NOMO-1 (cell line): ENCODE data around the gene GFI1B.
"Not testable (repeated sequence)": the region's sequence is repeated elsewhere in the genome, so short reads cannot be mapped to it uniquely, and the experiment has no call there.

Source experiments
- DNase-seq, 2 experiments: peaks; one replicate each; lab custom pipeline; 2025; ENCODE audit not compliant: unreplicated experiment in 2 of 2; lab: John Stamatoyannopoulos, UW

Gene GFI1B

DNA sequence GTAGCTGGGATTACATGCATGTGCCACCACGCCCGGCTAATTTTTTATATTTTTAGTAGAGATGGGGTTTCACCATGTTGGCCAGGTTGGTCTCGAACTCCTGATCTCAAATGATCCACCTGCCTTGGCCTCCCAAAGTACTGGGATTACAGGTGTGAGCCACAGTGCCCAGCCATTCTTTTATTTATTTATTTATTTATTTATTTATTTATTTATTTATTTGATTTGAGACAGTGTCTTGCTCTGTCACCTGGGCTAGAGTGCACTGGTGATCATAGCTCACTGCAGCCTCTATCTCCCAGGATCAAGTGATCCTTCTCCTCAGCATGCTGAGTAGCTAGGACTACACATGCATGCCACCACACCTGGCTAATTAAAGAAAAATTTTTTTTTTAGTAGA is 10.6 kb upstream of the GFI1B start:
- not testable (repeated sequence) for DNase-seq

DNA sequence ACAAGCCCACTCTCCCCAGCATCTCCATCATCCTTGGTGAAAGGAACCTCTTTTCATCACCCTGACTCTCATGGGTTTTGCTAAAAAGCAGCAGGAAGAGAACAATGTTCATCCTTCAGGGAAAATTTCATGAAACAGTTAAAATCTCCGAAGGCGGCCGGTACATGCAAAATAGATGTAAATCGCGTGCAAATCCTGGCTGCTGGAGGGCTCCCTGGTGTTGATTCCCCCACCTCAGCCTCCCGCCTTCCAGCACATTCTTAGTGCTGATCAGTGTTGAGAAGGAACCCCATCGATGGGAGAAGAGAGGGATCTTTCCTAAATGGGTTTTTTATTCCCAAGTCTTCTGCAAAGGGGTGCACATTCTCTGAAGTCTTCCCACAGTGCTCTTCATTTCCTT is 8.7 kb upstream of the GFI1B start:
- no peak for DNase-seq

- no peak for DNase-seq
These were observed 8.0 kb upstream of the GFI1B start for GRCh38 chr9:132970324-132971062.

- no peak for DNase-seq
These were observed 5.3 kb upstream of the GFI1B start for GRCh38 chr9:132973166-132973565.

GRCh38 chr9:132973713-132974112 is 4.8 kb upstream of the GFI1B start:
- DNase-seq: peak in 1 of 2 experiments; percentile 7

GRCh38 chr9:132975961-132976360 is 2.5 kb upstream of the GFI1B start:
- DNase-seq: peak in 1 of 2 experiments; percentile 42

GRCh38 chr9:132976571-132976970 is 1.9 kb upstream of the GFI1B start:
- DNase-seq: no peak

DNA sequence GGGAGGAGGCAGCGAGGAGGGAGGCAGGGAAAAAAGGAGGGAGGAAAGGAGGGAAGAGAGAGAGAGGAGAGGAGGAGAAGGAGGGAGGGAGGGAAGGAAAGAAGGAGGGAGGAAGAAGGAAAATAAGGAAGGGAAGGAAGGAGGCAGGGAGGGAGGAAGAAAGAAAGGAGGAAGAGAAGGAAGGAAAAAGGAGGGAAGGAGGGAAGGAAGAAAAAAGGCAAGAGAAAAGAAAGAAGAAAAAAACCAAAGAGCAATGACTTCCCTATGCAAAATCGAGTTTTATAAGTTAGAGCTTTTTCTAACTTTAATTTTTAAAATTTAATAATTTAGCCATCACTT is 413 bp upstream of the GFI1B start:
- no peak for DNase-seq

- no peak for DNase-seq
These were observed 1.7 kb downstream of the GFI1B start for GRCh38 chr9:132980157-132980556.

- peak; percentile 83 to 89 for DNase-seq
These were observed 4.0 kb downstream of the GFI1B start for GRCh38 chr9:132982458-132982857.

DNA sequence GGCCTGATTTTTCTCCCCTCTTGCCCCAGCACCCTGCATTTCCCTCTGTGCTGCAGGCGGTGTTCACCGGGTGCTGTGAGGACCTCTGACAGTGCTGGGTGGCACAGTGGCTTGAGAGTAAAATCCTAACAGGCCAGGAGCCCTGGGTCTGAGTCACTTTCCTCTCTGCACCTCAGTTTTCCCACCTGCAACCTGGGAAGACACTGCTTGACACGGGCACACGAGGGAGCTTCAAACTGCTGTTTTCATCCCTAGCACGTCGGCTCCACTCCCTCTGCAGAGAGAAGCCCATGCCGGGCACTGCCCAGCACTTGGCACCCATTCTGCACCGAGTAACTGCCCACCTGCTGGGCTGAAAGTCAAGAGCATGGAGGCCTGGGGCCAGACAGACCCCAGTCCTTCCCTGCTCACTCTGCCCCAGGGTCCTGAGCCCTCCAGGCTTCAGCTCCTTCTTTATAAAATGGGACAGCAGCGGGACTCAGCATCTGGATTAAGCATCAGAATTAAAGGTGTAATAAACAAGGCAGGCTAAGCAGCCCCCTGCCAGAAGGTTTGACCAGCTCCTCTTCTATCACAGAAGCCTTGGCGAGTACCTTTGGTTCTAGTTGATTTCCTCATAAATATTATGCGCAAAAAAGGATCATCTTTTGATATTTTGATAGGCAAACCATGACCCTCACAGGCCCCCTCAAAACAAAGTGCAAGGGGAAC is 5.2 kb downstream of the GFI1B start:
- no peak for DNase-seq

DNA sequence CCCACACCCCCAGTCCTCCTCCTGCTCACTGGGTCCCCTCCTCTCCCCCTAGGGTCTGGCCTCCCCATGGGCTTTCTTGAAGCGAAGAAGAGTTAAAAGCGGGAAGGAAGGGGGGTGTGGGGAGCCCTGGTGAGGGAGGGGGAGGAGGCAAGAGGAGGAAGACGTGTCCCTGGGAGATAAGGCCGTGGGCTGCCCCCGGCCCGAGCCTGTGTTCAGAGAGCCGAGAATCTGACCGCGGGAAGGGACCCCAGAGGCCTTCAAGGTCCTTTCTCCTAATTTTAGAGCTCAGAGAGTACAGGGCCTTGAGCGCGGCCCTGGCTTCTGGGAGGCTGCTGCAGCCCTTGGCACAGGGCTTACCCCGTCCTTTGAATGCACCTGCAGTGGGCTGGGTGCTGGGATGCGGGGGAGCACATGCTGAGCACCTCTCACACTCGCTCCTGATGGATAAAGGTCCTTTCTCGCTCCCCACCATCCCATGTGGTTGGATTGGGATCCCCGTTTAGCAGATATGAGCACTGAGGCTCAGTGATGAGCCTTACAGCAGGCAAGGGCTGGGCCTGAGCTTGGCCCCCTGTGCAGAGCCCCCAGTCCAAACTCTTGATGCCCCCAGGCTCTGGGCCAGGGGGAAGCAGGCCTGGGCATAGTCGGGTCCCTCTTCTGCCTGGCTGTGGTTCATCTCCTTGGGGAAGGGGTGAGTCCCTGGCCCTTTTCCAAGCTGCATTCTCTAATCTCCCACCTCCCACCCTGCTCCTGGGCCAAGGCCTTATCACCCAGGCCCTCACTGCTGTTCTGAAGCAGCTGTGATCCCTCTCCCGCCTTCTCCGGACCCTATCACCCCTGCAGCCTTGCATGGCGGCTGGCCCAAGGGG is 5.9 kb downstream of the GFI1B start:
- DNase-seq: no peak

DNA sequence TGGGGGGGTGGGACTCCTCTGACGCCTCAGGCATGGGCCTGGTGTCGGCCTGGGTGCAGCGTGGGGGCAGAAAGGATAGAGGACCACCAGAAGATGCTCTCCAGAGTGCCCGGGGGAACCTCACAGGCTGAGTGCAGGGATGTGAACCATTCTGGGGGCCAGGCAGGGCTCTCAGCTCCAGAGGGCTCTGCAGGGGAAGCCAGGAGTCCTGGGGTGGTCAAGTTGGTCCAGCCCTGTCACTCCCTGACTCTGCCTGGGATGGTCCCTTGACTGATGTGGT is 6.5 kb downstream of the GFI1B start:
- no peak for DNase-seq

GRCh38 chr9:132985489-132985888 is 7.0 kb downstream of the GFI1B start:
- DNase-seq: no peak

- no peak for DNase-seq
These were observed 7.6 kb downstream of the GFI1B start for GRCh38 chr9:132986114-132986513.

DNA sequence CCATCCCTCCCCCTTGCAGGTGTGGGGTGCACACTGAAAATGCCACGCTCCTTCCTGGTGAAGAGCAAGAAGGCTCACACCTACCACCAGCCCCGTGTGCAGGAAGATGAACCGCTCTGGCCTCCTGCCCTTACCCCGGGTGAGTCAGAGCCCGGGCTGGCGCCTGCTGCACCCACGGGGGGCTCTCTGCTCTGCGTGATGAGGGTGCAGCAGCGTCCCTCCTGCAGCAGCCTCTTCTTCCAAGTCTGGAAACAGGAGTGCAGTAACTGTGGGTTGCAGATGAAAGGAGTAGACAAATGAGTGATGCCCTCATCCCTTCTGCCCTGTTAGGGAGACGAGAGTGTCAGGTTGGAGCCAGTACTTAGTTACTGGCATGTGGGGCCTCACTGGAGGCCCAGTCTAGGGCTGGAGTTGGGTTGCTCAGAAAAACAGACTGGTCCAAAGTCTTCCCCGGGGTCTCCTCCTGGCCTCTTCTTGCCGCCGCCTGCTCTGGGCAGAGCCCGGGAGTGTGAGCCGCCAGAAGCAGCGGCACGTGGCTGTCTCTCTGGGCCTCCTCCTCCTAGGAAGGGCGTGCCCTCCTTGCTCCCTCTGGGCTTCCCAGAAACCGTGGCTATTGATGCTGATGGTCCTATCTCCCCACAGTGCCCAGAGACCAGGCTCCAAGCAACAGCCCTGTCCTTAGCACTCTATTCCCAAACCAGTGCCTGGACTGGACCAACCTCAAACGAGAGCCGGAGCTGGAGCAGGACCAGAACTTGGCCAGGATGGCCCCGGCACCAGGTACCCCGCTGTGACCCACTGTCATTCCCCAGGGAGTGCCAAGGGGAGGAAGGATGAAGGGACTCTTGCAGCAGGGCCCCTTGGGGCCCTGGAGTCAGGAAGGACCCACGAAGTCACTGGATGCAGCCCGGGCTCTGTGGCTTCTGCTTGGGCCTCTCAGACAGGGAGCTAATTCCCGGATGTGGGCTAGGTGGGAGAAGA is 8.4 kb downstream of the GFI1B start:
- no peak for DNase-seq

- DNase-seq: no peak
These were observed 9.9 kb downstream of the GFI1B start for GRCh38 chr9:132988244-132989013.

DNA sequence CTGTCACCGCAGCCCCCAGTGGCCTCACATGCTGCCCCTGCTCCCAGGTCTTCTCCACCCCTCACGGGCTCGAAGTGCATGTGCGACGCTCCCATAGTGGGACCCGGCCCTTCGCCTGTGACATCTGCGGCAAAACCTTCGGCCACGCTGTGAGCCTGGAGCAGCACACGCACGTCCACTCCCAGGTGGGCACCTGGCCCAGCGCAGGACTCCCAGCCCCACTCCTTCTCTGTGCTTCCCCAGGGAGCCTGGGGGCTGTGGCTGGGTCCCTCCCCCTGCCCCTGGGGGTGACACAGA is 10.5 kb downstream of the GFI1B start:
- DNase-seq: no peak

- DNase-seq: no peak
These were observed 11.0 kb downstream of the GFI1B start for GRCh38 chr9:132989414-132989996.
